HG03575 (cell line): Measurements from ENCODE around the gene CDC26.
A peak's percentile ranks its signal among the peaks of the same experiment; 100 is the strongest.

Experiments used
- ATAC-seq: cut with Tn5 transposase; IDR thresholded peaks from one replicate; pipeline ENCODE4 v1.9.1; 2021; ENCODE audit not compliant: unreplicated experiment, insufficient number of reproducible peaks, low FRiP score; ENCODE audit errors: extremely low read depth

CDC26 gene

DNA sequence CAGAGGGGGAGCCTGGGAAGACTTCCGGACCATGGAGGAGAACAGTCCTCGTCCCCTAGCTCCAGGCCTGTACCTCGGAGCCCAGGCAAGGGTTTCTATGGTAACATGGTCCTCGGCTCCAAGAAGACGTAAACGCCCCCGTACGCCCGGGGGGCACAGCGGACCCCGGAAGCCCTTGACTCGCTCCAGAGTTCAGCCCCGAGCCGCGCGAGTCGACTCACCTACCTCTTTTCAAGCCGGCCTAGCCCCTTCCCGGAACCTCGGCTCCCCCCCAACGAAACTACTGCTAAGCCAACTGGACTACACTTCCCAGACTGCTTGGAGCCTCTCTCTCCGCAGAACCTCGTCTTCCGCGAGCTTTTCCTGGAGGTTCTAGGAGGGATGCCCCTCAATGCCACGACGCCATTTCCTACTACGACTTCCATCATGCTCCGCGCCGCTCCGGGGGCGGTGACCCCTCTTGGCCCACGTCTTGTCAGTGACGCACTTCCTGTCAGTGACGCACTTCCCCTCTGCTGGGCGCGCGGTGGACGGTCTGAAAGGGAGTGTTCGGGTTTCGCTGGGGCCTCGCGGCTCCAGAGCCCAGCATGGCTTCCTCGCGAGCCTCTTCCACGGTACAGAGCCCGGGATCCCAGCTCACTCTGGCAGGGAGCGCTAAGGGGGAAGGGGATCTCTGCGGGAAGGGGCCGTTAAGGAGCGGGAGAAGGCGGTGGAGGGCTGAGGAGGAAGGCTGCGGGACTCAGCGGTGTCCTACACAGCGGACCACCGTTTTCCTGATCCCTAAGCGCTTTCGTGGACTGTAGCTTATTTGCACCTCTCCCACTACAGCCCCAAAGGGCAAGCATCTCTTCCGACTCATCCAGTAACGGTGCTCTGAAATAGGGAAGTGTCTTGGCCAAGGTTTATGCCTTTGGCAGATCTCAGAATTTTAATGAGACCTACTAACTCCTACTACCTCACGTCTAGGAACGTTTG lies at the start of gene CDC26, which contains the start of gene PRPF4:
TSS of gene CDC26 (minus strand) at position 416 of the 975 bp plus-strand sequence. CDS start 3,065 bp downstream, outside the sequence.
TSS of gene PRPF4 (plus strand) at position 502 of the 975 bp plus-strand sequence. CDS start at position 588, 86 bp downstream.
- ATAC-seq: peak; percentile 97

DNA sequence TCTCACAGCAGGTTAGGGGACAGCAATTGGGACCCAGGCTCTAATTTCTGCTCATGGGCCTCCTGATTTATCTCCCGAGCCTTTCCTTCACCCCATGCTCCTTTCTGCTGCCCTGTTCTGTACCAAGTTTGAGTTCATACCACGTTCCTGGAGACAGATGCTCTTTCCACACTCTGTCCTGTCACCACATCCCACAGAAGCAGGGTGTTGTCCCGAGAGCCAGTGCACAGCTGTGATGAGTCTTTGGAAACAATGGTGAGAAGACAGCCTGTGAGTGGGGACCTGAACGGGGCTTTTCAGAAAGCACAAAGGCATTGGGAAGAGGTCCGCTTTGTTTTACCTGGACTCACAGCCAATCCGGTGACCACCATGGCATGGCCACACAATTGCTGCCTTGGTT lies 47.3 kb upstream of the CDC26 start:
- no peak for ATAC-seq

DNA sequence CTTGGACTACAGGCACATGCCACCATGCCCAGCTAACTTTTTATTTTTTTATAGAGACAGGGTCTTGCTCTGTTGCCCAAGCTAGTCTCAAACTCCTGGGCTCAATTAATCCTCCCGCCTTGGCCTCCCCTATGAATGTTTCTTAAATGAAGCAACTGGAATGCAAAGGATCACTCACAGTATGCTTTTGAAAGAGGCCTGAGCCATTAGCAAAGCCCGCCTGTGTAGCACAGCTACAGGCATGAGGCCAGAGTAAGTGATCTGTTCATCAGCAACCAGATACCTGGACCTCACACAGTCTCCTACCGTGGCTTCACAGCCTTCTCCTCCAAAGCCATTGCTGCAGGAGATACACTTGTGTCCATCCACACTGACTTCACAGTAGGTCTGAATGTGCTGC lies 44.7 kb upstream of the CDC26 start:
- ATAC-seq: no peak

DNA sequence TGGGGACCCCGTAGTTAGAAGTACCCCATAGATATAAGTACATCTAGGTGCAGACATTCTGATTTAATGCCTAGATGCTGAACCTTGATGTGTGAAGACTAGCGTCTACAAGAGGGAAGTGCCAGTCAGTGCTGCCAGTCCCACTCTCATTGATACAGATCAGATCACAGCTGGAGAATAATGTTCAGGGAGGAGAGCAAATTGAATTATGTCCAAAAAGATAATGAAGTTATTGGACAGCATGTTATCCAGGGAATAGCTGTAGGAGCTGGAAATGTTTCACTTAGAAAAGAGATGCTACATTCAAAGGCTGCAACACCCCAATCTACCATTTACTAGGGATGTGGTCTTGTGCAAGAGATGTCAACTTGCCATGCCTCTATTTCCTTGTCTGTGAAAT lies 43.7 kb upstream of the CDC26 start:
- no peak for ATAC-seq

DNA sequence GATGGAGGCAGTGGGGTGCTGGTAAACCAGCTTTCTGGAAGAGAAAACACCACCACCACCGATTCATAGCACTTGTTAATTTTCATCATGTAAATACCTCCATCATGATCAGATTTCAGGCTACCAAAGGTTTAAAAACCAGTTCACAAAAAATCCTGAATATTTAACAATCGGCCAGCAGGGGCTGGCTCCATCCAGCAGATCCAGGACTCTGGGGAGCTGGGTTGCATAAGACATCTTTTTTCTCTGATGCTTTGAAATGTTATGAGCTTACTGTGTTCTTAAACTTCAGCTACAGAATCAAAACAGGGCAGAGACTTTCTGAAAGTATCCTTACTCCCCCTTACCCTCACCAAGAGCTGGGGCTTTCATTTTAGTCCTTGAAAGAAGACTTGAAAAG lies 42.4 kb upstream of the CDC26 start:
- ATAC-seq: no peak

DNA sequence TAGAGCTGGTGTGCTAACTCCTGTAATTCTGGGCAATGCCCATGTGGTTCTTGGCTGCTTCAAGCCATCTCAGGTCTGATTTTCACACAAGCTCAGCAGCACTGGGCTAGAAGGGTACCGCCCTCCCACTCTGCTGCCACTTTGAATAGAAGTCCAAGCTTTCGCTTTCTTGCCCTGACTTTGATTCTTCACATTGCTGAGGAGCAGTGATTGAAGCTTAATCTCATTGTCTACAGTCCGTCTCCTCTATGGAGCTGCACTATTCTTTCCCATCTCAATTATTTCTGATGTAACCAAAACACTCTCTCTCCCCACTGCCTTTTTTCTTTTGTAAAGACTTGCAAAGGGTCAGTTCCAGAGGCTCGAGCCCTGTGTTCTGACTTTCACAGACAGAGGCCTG lies 40.7 kb upstream of the CDC26 start:
- no peak for ATAC-seq

DNA sequence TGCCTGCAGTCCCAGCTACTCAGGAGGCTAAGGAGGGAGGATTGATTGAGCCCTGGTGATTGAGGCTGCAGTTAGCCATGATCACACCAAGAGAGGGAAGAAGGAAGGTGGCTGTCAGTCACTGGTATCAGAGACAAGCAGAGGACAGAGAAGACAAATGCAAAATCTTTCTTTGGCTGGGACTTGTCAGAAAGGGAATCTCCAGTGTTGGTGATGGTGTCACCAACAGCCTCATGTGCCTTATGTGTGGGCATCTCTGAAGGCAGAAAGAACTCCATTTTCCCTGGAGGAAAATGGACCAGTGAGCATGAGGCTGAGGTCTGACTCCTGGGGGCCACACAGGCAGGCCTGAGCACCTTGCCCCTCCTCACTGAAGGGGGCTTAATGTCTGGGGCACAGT lies 39.9 kb upstream of the CDC26 start:
- ATAC-seq: no peak

DNA sequence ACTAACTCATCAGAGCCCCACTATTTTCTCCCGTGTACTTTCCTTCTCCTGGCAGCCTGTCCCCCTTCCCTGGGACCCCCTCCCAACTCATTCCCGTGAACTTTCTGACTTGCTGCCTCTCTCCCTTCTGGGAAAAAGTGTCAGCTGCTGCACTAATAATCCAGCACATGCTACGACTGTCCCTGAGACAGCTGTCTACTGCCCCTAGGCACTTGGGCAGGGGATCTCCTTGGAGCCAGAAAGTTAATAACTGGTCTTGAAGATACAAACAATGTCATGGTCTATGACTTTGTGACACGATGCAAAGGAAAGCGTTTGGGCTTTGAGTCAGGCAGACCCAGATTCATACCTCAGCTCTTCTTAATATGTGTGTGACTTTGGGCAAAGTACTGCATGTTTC lies 37.9 kb upstream of the CDC26 start:
- no peak for ATAC-seq

DNA sequence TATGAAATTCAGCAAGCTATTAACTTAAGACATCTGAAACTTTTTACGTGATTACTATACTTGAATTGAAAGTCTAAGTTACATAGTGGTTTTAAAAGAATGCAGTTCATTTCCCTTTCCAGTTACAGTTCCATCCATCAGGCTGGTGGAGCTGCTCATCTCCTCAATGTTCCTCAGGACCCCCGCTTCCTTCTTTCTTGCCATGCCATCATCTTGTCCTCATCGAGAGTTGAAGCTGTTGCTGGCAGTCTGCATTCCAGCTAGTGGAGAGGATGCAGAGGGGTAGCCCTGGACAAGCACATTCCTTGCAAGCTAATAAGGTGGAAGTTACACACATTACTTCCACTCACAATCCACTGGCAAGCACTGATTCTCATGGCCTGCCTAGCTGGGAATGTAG lies 36.6 kb upstream of the CDC26 start:
- ATAC-seq: no peak

DNA sequence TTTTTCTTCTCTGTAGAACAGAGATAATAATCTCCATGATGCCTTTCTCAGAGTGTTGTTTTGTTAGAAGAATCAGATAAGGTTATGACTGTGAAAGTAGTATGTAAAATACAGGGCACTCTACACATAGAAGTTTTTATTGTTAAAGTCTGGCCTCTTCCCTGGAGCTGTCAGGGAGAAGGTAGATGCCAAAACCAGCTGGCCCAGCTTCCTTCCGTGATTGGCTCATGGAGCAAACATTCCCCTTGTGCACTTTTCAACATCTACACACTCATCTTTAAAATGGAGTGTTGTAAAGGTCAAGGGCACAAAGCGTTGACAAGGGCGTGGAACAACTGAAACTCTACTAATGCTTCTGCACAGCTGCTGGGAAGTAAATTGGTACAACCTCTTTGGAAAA lies 35.2 kb upstream of the CDC26 start:
- no peak for ATAC-seq

DNA sequence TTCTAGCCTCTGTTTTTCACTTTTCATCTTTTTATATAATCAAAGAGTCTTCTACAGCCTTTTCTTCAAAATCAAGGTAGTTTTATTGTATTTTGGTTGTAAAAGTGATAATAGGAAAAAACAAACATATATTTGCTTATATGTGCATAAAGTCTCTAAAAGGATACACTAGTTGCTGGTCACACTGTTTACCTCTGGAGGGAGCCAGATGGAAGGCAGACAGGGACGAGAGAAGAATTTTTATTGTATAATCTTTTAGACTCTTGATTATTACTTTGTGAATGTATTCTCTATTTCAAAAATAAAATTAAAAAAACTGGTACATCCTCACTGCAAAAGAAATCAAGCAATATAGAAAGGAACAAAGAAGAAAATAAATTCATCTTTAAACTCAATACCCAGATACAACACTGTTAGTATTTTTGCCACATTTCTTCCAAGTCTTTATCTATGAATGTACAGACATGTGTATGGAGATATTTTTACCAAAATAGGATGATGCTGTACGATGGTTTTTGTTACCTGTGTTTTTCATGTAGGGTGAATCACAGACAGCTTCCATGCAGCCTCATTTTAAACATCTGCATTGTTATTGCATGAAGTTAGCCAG lies 33.9 kb upstream of the CDC26 start:
- ATAC-seq: no peak

DNA sequence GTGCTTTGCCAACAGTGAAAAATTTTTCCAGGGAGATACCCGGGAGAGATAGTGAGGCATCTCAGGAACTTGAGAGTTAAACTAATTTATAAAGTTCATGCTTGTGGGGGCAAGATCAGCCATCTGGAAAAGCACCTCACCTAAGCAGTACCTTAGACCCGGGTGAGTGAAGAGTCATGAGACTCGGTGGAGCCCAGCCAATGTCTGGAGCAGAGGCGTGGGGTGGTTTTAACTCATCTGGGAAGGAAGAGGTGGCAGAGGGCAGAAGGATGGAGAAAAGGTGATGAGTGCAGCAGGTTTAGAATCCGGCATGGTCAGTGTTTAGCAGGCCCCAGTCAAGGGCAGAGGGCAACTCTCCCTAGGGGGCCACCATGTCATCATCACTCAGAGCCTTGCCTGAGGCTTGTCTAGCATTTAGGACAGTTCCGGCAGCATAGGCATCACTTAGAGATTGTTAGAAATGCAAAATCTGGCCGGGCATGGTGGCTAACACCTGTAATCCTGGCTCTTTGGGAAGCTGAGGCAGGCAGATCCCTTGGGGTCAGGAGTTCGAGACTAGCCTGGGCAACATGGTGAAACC lies 32.1 kb upstream of the CDC26 start:
- no peak for ATAC-seq

DNA sequence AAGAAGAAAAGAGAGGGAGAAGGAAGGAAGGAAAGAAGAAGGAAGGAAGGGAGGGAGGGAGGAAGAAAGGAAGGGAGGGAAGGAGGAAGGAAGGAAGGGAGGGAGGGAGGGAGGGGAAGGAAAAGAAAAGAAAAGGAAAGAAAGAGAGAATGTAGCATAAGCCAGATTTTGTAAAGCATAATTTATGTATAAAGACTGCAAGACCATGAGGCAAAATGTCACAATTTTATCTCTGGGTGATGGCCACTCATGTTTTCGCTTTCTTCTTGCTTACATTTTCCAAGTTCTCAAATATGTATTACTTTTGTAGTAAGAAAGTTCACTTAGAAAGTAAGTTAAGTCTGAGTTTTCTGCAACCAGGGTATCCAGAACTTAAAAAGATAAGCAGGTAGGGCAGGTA lies 31.2 kb upstream of the CDC26 start:
- no peak for ATAC-seq

DNA sequence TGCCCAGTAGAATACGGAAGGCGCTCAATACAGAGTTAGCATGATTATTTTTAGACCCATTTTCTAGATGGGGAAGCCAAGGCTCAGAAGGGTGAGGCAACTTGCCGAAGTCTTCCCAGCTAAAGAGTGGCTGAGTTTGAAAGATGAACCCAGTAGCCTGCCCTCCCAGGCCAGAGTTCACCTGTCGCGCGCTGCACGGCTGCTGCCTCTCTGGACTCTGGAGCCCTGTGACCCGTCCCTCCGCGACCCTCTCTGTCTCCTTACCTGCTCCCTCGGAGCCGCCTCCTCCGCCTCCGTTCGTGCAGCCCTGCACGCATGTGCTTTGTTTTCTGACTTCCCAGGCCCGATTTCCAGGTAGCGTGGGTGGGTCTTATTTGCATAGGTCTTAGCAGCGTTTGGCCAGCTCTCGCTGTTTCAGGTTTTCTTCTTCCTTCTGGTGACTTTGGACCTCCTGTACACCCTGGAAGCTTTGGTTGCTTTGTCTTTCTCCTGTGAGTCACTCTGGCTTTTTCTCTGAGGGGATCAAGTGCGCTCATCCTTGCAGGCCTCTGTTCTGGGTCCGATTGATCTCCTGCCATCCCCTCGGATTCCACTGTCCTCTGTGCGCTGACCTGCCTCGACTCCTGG lies 27.5 kb upstream of the CDC26 start, which contains the start of gene RNF183:
TSS of gene RNF183 (minus strand) at position 585 of the 627 bp plus-strand sequence. CDS start 5,192 bp downstream, outside the sequence.
- no peak for ATAC-seq

DNA sequence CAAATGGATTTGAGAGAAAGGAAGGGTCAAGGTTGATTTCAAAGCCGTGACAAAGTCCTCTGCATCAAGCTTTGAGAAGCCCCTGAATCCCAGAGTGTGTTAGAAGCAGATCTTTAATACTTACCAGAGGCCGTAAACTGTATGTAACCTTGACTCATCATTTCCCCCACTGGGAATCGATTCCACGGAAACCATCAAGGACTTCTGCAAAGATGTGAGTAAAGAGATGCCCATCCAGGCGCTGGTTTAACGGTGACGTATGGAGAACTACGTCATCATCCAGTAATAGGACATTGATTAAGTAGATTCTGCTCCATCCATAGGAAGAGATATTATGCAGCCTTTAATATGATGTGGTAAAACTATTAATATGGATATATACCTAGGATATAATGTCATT lies 26.2 kb upstream of the CDC26 start:
- ATAC-seq: no peak

DNA sequence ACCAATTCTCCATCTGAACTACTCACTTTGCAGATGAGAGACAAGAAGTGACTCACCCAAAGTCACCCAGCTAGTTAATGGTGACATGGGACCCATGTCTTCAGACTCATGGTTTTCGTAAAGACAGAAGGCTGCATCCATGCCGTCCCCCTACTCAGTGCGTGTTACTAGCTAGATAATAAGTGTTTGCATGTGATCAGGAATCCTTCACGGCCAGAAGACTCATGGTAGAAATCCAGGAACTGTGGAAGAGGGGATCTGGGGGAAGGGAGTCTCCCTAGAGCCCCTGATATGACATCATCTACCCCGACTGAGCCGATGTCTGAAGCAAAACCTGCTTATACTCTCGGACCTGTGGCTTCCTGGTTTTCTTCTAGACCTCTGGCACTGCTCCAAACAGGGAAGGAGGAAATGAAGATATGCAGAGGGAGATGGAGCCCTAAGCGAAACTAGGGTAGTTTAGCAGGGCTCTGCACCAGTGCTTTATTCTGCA lies 24.5 kb upstream of the CDC26 start:
- ATAC-seq: no peak

DNA sequence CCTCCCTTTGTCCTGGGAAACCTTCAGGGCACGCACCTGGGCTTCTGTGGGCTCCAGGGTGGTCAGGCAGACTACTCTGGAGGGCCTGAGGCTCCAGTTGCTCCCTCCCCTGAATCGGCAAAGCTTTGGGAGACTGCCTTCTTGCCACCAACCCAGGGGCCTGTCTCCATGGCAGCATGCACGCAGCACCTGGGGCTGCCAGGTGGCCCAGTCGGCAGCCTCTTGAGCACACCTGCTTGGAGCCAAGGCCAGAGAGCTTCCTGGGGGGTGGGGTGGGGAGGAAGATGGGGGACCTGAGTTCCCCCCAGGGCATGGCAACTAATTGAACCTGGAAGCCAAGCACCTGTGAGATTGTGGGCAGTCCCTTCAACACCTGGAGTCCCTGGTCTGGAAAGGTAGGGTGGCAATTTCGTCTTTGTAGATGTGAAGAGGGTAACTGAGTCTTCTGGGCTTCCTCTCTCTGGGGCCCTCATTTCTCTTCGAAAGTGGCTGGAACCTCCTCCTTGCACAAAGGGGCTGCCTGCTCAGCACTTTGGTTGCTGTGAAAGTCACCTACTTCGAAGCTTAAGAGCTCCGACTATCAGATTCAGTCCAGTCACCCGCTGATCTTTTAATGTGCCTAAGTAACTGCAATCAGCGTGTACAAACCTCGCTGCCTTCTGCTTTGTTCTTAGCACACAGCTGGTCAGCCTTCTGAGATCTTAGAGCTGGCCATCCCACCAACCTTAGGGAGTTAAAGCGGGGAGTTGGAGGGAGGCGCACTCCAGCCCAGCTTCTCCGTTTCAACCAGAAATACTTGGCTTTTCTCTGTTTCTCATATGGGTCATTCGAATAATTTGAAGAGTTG lies 23.8 kb upstream of the CDC26 start:
- ATAC-seq: no peak

DNA sequence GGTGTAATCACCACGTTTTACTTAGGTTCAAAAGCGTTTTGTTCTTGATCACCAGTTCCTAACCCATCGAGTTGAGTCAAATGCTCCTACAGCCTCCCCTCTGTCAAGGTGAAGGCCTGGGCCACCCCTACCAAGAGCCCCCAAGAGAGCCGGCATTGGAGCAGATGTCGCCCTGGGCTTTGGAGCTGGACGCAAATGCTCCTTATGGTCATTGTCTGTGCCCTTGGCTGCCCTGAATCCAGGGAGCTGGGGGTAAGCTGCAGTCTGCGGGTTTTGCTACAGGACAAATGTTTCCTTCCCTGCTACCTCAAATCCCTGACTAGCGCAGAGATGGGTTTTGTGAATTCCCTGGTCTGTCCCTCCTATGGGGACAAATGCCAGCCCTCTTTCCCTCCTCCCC lies 22.9 kb upstream of the CDC26 start:
- no peak for ATAC-seq
